Cardiac muscle cell (in vitro differentiated cells and primary cell): Measurements from ENCODE around the gene CTBP2. TPM values are rescaled to one million over a fixed set of nuclear protein-coding genes. Genes with fewer than 3 reads are reported as not detected.
"Not testable (repeated sequence)": the region's sequence is repeated elsewhere in the genome, so short reads cannot be mapped to it uniquely, and the experiment has no call there.

Experiments used
- DNase-seq, 2 donors: peaks; one replicate each; pipeline versions ENCODE4 v3.0.0 to v3.0.0-alpha.2; 2010 to 2017; ENCODE audit warnings: low read depth in 1 of 2, low spot score in 1 of 2
- H3K27ac ChIP-seq: fragments of 200-600 bp; sonication (generic); 2 replicates; pipeline ENCODE4 v1.5.1; 2016
- H3K27me3 ChIP-seq: fragments of 200-600 bp; sonication (generic); 2 replicates; pipeline ENCODE4 v1.6.0; 2016; ENCODE audit warnings: control low read depth
- H3K36me3 ChIP-seq: fragments of 200-600 bp; sonication (generic); 2 replicates; pipeline ENCODE4 v1.5.1; 2016; ENCODE audit warnings: control low read depth
- H3K4me1 ChIP-seq: fragments of 200-600 bp; sonication (generic); 2 replicates; pipeline ENCODE4 v1.8.1; 2017; ENCODE audit warnings: low read depth, mild to moderate bottlenecking, mixed run types
- H3K4me3 ChIP-seq: fragments of 200-600 bp; sonication (generic); 2 replicates; pipeline ENCODE4 v1.5.1; 2016; ENCODE audit warnings: mild to moderate bottlenecking
- H3K9me3 ChIP-seq: fragments of 200-600 bp; sonication (generic); 2 replicates; pipeline ENCODE4 v1.5.1; 2017; ENCODE audit warnings: low read depth, mild to moderate bottlenecking, control low read depth
- polyA plus RNA-seq: library from polyadenylated mRNA; unstranded; fragments of >200 nt; fragmentation: Nextera tagmentation; extraction: Ambion mirVana; gene quantifications from 2 replicates; pipeline ENCODE4 v1.2.1, GENCODE V29; 2016
- total RNA-seq: library from RNA; depleted of rRNA; stranded (reverse); fragments of >200 nt; gene quantifications from 2 replicates; pipeline ENCODE4 v1.2.3, GENCODE V29; 2016
- TF ChIP-seq, protein P1 (sequence below): IDR thresholded peaks from 2 replicates; pipeline ENCODE4 v1.5.1; 2012; ENCODE audit warnings: low read depth, mild to moderate bottlenecking, low read length

The CTBP2 gene
- total and polyA plus RNA-seq, 2 experiments from 2014 or later, result 67.4 to 74.5 TPM

DNA sequence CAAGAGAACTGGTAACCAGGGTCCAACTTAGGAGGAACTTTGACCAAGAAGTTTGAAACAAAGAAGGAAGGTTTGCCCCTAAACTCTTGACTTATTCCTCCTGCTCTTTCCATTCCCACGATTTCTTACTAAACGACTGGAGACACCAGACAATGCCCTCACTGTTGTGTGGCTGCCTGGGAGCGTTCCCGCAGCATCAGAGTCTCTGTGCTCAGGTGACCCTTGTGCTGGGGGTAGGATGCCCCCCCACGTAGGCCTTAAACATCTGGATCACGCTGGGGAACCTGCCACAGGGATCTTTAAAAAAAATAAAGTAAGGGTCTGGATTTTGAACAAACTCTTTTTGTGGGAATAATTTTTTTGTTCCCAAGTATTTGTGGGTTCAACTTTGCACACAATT is 30.1 kb upstream of the CTBP2 start:
- Histone ChIP-seq H3K4me1 (no peaks in the 10 kb centered on the region), H3K27ac (no peak overlapping the region), H3K4me3 (no peak overlapping the region), H3K27me3 (no peaks in the 10 kb centered on the region), H3K9me3 (no peaks in the 10 kb centered on the region), H3K36me3 (no peaks in the 10 kb centered on the region)
- TF ChIP-seq, protein P1, sequence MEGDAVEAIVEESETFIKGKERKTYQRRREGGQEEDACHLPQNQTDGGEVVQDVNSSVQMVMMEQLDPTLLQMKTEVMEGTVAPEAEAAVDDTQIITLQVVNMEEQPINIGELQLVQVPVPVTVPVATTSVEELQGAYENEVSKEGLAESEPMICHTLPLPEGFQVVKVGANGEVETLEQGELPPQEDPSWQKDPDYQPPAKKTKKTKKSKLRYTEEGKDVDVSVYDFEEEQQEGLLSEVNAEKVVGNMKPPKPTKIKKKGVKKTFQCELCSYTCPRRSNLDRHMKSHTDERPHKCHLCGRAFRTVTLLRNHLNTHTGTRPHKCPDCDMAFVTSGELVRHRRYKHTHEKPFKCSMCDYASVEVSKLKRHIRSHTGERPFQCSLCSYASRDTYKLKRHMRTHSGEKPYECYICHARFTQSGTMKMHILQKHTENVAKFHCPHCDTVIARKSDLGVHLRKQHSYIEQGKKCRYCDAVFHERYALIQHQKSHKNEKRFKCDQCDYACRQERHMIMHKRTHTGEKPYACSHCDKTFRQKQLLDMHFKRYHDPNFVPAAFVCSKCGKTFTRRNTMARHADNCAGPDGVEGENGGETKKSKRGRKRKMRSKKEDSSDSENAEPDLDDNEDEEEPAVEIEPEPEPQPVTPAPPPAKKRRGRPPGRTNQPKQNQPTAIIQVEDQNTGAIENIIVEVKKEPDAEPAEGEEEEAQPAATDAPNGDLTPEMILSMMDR, result no peak
- no peak for DNase-seq

DNA sequence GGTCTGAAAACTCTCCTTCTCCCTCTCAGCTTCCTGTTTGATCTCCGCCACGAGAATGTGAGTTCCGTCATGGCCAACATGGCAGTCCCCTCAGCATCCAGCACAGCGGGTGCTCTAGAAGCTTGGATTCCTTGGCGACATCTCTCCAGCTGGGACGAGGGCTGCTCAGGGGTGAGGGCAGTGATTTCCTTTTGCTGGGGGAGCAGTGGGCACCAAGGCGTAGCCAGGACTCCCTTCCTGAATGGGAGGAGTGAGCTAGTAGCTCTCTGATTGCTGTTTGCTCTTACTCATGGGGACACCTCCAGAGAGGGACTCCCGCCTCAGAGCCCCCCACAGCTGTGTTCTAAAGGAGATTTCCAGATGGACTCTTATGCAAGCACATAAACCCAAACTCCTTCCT is 28.8 kb upstream of the CTBP2 start:
- DNase-seq, result no peak
- no peaks in the 10 kb centered on the region for H3K36me3 ChIP-seq
- H3K4me3 ChIP-seq, result no peak overlapping the region
- no peaks in the 10 kb centered on the region for H3K4me1 ChIP-seq
- TF ChIP-seq, protein P1, result no peak
- H3K9me3 ChIP-seq, result no peaks in the 10 kb centered on the region
- H3K27ac ChIP-seq, result no peak overlapping the region
- H3K27me3 ChIP-seq, result no peaks in the 10 kb centered on the region

DNA sequence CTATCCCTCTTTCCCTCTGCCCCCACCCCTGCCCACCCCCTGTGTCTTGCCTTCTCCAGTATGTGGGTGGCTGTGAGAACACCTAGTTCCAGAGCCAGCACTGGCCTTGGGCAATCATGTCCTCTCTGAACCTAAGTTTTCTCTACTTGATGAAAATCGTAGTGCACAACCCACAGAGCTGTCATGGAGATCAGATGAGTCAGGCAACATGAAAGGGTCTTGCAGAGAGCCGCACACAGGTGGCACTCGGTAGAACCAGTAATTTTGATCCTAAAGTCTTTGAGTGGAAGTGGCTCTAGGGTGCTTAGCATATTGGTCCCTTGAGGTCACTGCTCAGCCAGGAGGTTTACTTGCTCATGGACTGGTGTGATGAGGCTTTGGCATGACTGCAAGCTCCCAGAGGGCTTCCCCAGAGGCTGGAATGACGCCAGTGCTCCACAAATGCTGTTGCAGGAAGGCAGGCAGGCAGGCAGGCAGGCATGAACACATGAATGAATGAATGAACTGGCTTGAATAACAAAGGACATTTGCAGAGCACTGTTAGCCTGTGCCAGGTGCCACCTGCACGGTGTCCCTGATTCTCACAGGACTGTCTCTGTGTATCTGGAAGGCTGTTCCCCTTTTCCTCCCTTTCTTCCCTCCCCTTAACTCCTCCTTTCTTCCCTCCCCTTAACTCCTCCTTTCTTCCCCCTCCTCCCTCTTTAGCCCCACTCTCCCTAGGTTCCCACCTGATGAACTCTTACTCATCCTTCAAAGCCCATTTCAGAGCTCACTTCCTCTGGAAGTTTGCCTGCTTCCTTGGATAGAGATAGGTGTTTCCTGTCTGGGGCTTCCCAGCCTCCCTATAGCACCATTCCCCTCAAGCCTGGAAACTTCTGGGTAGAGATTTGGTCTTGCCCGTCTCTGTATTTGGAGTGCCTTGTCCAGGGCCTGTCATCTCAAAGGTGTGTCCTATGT is 27.2 kb upstream of the CTBP2 start:
- Histone ChIP-seq H3K27me3 (no peaks in the 10 kb centered on the region), H3K4me3 (no peak overlapping the region), H3K27ac (no peak overlapping the region), H3K4me1 (no peaks in the 10 kb centered on the region), H3K9me3 (no peaks in the 10 kb centered on the region), H3K36me3 (no peaks in the 10 kb centered on the region)
- no peak for DNase-seq
- TF ChIP-seq, protein P1, result no peak

DNA sequence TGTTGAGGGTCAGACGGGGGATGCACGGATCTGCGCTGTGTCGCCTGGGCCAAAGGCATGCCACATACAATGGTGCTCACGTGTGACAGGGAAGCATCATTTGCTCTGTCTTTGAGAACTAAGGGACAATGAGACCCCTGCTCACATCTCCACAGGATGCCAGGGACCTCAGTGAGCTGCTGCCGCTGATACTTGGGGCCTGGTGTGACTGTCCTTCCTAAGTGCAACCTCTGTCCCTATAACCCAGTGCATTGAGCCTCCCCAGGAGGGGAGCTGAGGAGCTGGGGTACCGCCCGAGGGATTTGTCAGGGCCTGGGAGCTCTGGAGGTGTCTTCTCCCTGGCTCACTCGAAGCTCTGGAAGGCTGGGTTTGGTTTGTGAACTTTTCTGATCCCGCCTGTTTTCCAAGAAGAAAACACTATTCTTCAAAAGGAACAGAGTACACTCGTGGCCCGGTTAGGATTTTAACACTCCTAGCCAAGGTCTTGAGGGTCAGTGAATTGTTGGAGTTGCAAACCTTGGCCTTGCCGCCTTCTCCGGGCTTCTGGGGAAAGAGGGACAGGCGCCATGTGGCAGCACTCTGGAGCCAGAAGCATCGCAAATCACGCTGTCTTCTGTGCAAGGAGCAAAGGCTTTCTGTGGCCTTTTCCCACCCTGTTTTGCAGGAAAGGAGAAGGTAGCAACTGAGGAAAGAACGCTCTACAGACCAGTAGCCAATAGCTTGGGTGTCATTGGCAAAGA is 26.2 kb upstream of the CTBP2 start:
- Histone ChIP-seq H3K27ac (no peak overlapping the region), H3K4me1 (no peaks in the 10 kb centered on the region), H3K9me3 (no peaks in the 10 kb centered on the region), H3K4me3 (no peak overlapping the region), H3K36me3 (no peaks in the 10 kb centered on the region), H3K27me3 (no peaks in the 10 kb centered on the region)
- DNase-seq, result no peak
- TF ChIP-seq, protein P1, result no peak

DNA sequence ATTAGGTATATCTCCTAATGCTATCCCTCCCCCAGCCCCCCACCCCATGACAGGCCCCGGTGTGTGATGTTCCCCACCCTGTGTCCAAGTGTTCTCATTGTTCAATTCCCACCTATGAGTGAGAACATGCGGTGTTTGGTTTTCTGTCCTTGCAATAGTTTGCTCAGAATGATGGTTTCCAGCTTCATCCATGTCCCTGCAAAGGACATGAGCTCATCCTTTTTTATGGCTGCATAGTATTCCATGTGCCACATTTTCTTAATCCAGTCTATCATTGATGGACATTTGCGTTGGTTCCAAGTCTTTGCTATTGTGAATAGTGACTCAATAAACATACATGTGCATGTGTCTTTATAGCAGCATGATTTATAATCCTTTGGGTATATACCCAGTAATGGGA is 18.7 kb upstream of the CTBP2 start:
- not testable (repeated sequence) for H3K9me3 ChIP-seq, H3K4me1 ChIP-seq, H3K27ac ChIP-seq, DNase-seq, H3K4me3 ChIP-seq, H3K36me3 ChIP-seq, H3K27me3 ChIP-seq
